GM12892 (cell line): Measurements from ENCODE around the gene NAA40.
A peak's percentile ranks its signal among the peaks of the same experiment; 100 is the strongest.

Source experiments
- POLR2A ChIP-seq: IDR thresholded peaks from 2 replicates; pipeline ENCODE4 v1.6.1; 2011; ENCODE audit warnings: low read depth, low read length, control low read depth
- TAF1 ChIP-seq: IDR thresholded peaks from 2 replicates; pipeline ENCODE4 v1.6.1; 2011; ENCODE audit warnings: low read depth, mild to moderate bottlenecking, control low read depth, low read length, borderline replicate concordance

GRCh38 chr11:63986156-63986931, 47.5 kb downstream of the NAA40 start, which contains the start of gene OTUB1:
- TF ChIP-seq POLR2A = peak; percentile 89
- TF ChIP-seq TAF1 = peak; percentile 95
